Activated T-cell treated with anti-CD3 and anti-CD28 coated beads for 1 hour (primary cell): ENCODE results near the gene OR5M8.

Experiments
- DNase-seq: peaks from one replicate; pipeline ENCODE4 v3.0.0-alpha.2; 2020; ENCODE audit warnings: low read depth

OR5M8 gene

GRCh38 chr11:56491270-56491669, at the start of gene OR5M8:
Gene OR5M8 (minus strand): TSS chr11:56491370. CDS start chr11:56491370, 0 bp downstream.
- no peak for DNase-seq

DNA sequence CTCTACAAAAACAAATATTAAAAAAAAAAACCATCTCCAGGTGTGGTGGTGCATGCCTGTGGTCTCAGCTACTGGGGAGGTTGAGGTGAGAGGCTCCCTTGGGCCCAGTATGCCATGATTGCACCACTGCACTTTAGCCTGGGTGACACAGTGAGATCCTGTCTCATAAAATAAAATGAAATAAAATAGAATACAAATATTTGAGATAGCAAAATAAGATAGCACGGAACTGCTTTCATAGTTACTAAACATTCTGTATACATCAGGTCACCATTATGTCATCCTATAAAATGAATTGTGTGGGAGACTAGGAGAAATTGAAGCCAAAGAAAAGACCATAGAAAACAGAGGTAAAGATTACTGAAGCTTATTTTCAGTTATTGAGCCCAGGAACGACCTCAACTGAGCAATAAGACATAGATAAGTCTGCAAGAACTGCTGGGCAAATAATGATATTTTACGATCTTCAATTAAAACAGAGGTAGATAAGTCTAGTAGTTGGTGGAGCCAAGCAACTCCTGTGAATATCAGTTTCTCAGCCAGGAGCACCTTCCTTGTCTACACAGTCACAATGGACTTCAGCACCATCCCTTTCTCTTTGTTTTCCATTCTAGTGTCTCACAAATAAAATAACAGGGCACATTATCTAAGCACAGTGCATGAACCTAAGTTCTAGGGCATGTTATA, 42.0 kb upstream of the OR5M8 start:
- no peak for DNase-seq

- no peak for DNase-seq
Measured at GRCh38 chr11:56531856-56532255, 40.7 kb upstream of the OR5M8 start.

DNA sequence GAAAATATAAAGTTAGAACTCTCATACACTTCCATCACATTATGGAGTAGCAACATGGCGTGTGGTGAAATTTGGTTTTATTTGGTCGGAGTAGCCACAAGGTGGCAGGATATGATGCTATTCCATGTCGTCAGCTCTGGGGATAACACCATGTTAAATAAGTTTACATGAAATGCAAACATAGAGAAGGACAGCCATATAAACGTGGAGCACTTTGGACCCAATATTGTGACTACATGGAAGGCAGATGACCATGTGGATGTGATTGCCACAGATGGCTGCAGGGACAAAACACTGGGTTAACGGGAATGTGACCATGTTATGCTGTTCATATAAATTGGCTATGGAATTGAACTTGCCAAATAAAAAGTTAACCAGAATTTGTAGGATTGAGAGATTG, 30.8 kb upstream of the OR5M8 start:
- no peak for DNase-seq

DNA sequence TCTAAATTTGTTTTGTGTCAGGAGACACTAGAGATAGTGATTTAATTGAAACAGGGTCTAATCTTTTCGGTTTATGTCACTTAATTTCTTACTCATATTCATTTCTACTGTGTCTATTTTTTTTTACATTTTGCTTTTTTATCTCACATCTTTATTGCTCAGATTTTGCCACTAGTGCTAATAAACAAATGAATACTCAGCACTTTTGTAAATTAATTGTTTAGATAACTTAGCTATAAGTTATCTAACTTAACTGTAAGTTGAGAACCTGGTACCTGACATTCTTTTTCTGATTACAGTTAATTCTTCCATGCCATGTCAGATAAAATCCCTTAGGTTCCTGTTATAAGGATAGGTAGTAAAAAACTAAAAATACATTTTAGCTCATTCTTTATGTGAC, 22.1 kb upstream of the OR5M8 start:
- DNase-seq: no peak

GRCh38 chr11:56509439-56509838, 18.3 kb upstream of the OR5M8 start:
- DNase-seq: no peak

DNA sequence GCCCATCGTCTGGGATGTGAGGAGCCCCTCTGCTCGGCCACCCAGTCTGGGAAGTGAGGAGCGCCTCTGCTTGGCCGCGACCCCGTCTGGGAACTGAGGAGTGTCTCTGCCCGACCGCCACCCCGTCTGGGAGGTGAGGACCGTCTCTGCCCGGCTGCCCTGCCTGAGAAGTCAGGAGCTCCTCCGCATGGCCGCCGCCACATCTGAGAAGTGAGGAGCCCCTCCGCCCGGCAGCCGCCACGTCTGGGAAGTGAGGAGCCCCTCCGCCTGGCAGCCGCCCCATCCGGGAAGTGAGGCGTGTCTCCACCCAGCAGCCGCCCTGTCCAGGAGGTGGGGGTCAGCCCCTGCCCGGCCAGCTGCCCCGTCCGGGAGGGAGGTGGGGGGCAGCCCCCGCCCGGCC, 5.8 kb upstream of the OR5M8 start:
- DNase-seq: no peak

DNA sequence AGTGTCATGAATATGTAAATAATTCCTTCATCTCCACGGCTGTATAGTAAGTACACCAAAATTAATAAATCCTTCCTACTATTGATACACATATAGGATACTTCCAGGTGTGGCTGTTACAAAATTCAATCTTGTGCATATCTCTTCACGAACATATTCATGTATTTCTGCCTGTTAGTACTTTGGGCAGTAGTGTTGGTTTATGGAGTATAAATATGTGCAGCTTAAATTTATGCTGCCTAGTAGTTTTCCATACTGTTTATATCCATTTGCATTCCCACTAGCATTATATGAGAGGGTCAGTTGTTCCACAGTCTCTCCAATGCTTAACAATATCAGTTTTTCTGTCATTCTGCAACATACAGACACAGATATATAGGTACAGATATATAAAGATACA, 3.9 kb upstream of the OR5M8 start:
- no peak for DNase-seq

DNA sequence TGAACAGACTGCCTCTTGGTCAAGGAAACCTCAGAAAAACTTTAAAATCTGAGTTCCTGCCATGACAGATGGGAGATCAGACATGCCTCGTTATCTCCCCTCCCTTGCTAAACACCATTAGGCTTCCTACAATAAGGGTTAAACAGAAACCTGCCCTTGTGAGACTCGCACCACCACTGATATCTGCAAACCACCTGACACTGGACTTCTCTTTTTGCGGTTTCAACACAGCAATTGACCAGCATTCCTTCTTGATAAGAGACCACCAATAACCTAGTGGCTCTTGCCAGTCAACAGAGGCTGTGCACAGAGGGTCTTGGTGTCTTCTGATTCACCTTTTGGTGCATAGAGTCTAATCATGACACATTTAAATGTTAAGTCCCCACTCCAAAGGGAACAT, 4.4 kb downstream of the OR5M8 start:
- no peak for DNase-seq

DNA sequence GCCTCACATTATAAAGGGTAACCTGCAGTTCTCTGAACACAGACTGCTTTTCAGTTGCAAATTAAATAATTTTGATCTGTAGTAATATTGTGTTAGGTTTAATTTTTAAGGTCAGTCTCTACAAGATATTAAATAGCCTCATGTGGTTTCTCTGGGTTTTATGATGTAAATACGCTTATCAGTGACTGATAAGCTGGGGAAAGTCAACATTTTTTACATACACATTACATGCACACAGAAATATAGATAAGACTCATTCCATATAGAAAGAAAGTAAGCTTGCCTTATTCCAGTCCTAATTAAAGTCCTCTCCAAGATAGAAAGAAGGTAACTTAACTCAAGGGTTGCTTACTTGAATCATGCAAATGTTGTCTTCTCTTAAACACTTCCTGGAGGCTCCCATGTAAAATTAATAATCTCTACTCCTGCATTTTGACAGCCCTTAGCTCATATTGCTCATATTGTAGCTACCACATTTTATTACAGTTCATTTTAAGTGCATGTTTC, 16.4 kb downstream of the OR5M8 start:
- DNase-seq: no peak

DNA sequence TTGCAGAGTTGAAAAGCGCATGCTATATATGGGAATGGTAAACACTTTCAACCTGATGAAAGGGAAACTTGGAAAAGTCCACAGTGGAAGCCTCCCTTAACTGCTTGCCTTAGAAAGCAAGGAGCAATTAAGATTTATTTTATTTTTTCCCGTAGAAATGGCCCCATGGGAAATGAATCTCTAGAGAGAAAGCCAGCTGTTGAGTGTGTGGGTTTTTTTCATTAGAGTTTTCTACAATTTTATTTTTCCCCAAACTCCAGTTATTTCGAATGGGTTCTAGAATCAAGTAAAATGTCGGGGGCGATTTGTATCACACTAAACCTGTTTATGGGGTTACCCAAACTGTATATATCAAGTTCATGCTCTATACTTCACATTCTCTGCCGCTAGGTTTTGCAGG, 17.9 kb downstream of the OR5M8 start, which contains the start of gene OR5M3:
TSS of gene OR5M3 (minus strand) at position 101 of the 400 bp plus-strand sequence. CDS start 2,855 bp downstream, outside the sequence.
- DNase-seq: no peak

- no peak for DNase-seq
Measured at GRCh38 chr11:56457076-56457475, 34.1 kb downstream of the OR5M8 start.

- DNase-seq: no peak
Measured at GRCh38 chr11:56453521-56453920, 37.6 kb downstream of the OR5M8 start.
